ENCODE data around the gene RPL12.
"Not testable (repeated sequence)": the region's sequence is repeated elsewhere in the genome, so short reads cannot be mapped to it uniquely, and the experiment has no call there.

Gene RPL12

DNA sequence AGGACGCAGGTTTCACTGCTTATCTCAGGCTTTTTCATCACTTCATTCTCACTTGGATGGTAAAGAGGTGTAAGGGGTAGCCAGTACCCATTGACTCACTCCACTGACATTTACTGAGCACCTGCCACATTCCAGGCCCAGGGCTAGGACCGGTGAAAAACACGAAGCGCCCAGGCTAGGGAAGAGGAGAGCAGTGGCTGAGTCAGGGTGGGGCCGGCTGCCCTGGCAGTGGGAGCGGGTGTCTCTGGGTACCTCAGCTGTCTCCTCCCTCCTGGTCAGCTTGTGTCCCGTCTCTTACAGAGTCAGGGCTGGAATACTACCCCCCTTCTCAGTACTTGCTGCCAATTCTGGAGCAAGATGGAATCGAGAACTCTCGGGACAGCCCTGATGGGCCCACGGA lies 22.3 kb upstream of the RPL12 start:
- peak in 1 of 10 donors; percentile 46 for DNase-seq
- intact Hi-C loops (cut with DNase I) = no loop called here

DNA sequence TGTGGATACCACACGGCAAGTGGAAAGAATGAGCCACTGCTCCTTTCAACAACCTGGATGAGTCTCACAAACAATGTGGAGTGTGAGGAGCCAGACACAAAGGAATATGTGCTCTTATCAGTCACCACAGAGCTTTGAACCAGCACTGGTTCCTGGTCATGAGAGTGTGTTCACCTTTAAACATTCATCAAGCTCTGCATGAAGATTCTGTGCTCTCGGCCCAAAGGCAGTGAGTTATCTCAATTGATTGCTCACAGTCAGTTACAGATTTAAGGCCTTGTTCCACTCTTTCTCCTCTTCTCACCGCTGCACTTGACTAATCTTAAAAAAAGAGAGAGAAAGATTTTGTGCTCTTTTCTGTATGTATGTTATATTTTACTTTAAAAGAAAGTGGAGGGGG lies 19.5 kb upstream of the RPL12 start:
- DNase-seq = no peak
- intact Hi-C loops (cut with DNase I) = no loop called here

DNA sequence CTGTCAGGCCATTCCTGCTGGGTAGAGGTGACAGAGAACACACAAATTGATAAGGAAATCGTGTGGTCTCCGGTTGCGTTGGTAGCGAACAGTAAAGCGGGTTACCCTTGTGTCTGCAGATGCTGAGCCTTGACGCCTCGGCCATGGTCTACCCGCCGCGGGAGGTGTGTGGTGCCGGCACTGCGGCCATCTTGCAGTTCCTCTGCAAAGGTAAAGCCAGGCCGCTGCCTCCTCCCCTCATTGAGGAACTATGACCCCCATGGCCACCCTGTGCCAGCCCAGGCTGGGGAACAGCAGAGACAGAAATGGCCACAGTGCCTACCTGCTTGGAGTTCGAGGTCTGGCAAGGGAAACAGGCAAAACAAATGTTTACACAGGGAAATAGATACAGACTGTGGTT lies 16.4 kb upstream of the RPL12 start:
- intact Hi-C loops (cut with DNase I) = no loop called here
- no peak for DNase-seq

DNA sequence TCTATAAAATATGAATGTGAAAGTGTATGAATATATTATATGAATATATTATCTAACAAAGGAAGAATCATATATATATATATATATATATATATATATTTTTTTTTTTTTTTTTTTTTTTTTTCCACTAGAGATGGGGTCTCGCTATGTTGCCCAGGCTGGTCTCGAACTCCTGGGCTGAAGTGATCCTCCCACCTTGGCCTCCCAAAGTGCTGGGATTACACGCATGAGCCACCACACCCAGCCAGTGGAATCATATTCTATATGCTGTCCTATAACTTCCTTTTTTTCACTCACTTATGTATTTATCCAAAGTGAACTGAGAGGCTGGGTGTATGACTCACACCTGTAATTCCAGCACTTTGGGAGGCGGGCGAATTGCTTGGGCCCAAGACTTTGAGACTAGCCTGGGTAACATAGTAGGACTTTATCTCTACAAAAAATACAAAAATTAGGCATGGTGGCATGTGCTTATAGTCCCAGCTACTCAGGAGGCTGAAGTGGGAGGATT lies 15.3 kb upstream of the RPL12 start:
- intact Hi-C loops (cut with DNase I); DNase-seq: not testable (repeated sequence)

DNA sequence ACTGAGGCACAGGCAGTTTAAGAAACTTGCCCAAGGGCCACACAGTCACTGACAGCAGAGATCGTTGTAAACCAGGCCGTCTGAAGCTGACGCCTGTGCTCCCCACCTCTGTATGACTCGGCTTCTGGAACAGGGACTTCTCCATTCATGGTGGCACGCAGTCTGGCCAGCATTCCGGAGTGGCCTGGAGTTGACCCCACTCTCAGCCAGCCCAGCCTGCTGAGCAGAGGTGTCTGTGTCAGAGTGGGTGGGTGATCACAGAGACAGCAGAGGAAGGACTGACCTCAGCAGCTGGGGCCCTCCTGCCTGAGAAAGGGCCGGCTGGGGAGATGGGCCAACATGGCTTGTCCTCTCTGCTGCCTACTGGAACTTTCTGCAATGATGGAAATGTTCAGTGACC lies 12.7 kb upstream of the RPL12 start:
- DNase-seq = no peak
- intact Hi-C loops (cut with DNase I) = no loop called here

DNA sequence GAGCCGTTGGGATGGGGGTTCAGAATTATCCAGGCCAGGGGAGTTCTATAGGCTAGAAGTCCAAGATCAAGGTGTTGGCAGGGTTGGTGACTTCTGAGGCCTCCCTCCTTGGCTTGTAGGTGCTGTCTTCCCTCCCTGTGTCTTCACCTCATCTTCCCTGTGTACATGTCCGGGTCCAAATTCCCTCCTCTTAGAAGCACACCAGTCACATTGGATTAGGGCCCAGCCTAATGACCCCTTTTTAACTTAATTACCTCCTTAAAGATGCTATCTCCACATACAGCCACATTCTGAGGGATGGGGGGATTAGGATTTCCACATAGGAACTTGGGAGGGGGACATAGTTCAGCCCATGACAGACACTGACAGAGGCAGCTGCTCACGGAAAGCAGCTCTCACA lies 12.2 kb upstream of the RPL12 start:
- DNase-seq = no peak
- intact Hi-C loops (cut with DNase I) = no loop called here

DNA sequence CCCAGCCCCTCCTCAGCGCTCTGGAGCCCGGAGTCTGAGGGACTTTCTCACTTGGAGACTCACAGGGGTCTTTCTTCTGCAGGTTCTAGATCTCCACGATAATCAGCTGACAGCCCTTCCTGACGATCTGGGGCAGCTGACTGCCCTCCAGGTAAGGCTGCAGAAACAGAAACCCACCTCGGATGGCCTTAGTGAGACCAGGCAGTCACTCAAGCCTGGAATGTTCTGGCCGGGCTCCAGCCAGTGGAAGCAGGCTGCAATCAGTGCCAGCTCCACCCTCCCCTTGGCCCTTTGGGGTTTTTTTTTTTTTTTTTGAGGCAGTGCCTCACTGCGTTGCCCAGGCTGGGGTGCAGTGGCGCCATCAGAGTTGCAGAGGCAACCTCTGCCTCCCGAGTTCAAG lies 7.7 kb upstream of the RPL12 start:
- intact Hi-C loops (cut with DNase I) = no loop called here

DNA sequence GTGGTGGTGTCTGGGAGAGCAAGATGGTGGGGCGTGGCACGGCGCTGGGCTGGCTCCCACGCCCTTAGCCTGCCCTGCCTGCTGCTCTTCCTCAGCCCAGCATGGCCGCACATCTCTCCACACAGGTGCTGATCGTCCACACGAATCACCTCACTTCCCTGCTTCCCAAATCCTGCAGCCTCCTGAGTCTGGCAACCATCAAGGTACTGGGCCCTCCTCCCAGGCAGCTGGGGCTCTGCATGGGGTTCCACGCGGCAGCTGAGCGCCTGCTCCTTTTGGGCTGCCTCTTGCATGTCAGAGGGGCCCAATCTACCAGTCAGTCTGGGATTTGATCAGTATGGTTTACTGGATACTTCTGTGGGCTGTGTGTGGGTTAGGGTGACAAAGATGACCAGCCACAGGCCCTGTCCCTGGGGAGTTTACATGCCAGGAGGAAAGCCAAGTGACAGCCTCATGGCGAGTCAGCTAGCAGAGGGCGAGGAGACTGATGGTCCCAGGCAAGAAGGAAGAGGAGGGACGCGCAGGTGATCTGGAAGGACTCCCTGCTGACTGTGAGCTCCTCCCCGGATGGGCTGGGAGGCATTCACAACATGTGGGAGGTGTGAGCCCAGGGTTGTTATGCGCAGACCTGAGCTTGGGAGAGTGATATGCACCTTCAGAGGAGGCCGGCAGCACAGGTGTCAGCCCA lies 6.1 kb upstream of the RPL12 start:
- DNase-seq = peak in 1 of 10 donors; percentile 42
- intact Hi-C loops (cut with DNase I) = no loop called here

More for the DNA sequence above, 7.7 kb upstream of the RPL12 start:
- DNase-seq = peak in 1 of 10 donors; percentile 66

DNA sequence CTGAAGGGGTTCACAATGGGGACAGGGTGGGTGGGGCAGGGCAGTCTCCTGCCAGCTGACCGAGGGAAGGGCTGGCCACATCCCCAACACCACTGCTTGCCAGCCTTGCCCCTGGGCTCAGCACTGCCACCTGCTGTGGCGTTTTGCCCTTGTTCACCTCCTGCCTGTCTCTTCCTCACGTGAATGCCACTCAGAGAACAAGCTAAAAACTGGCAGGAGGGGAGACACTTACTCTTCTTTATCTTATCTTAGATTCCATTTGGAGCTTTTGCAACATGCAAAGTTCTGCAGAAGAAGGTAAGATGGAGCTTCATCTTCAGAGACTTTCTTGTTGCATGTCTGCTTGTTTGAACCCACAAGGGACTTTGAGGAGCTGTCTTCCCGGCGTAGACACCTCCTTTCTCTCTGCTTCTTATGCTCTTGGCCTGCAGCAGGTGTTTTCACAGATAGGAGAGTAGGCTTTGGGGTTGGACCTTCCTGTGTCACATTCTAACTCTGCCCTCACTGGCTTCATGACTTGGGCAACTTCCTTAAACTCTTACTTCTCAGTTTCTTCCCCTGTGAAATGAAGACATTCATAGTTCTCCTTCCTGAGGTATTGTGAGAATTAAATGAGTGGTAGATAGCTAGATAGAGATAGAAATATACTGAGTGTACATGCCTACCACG lies 4.3 kb upstream of the RPL12 start:
- peak in 3 of 10 donors; percentile 22 to 87 (median 86) for DNase-seq
- intact Hi-C loops (cut with DNase I) = no loop called here

DNA sequence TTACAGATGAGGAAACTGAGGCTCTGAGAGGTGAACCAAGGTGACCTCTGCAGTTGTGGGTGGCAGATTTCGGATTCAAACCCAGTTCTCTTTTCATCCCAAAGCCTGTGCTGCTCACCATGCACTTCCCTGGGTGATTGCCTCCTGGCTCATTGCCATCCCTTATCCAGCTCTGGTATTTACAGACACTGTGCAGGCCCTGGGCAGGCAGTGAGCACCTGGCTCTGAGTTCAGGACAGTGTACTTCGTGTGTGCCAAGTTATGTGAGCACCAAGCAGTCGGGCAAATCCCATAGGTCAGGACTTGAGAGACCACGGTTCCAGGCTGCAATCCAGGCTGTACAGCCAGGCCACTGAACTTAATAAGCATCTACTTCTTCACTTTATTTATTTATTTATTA lies 1.5 kb upstream of the RPL12 start:
- DNase-seq = peak in 2 of 10 donors; percentile 49 to 77
- intact Hi-C loops (cut with DNase I) = no loop called here

DNA sequence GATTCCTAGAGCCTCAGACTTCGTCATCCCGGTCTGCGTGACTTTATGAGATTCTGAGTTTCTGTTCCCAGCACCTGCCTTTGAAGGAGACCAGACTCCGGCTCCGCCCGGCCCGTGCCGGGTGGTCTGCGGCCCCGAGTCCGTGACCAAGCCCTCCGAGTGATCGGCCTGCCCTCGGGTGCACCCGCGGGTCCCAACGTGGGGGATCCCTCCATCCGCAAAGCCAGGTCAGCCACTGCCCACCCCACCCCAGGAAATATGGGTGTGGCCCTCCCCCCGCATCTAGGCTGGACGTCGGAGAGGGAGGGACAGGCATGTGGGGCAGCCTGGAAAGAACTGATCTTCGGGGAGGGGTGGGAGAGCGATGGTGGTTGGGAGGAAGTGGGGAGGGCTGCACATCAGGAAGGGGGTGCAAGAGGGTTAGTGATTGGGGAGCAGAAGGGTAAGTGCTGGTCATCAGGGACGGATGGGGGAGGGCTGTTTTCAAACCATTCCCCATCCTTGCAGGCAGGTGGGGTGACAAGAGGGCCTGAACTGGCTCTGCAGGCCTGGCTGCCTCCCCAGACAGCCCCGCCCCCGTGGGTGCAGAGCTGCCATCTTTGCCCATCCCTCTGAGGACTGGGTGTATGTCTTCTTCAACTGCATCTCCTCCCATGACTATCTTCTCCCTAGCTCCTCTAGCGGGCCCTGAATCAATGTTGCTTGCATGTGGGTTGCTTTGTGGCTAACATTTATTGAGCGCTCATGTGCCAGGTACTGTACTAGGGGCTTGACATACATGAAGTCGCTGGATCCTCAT lies 851 bp upstream of the RPL12 start:
- peak in 8 of 10 donors; percentile 24 to 91 (median 42) for DNase-seq
- intact Hi-C loops (cut with DNase I) = no loop called here

DNA sequence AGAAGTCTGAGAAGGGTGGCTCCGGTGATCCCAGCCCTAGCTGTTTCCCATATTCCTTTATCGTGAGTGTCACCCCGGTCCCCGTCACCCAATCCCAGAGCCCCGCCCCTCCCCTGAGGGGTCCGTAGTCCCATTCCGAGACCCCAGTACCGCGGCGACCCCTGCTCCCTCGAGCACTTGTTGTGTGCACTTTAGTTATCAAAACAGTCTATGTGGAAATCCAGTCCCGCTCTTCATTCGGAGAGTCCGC lies 327 bp upstream of the RPL12 start:
- intact Hi-C loops (cut with DNase I) = no loop called here
- DNase-seq = no peak

DNA sequence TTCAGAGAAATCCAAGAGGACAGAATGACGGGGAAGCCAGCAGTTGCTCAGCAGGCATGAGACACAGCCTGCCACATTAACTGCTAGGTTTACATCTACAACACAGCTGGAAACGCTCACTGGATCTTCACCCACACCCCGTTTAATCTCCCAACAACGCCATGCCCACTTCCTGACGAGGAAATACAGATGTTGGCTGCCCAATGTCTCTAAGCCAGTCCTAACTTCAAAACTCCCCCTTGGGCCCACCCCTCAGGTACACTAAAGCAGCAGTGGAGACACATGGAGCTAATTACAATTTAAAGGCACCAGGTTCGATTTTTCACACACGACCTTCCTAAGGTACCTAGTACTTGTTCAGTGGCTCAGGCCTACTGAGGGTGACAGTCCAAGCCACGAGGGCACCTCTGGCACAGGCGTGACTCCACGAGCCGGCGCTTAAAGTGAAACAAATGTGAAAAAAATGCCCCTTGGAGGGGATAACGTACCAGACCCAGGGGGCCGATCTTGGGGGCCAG lies 904 bp downstream of the RPL12 start:
- intact Hi-C loops (cut with DNase I) = loop anchor here (1.0 kb wide), 1 partner anchor 26 kb away; the partner anchor contains the start of gene ZNF79
- peak in 2 of 10 donors; percentile 20 to 42 for DNase-seq

DNA sequence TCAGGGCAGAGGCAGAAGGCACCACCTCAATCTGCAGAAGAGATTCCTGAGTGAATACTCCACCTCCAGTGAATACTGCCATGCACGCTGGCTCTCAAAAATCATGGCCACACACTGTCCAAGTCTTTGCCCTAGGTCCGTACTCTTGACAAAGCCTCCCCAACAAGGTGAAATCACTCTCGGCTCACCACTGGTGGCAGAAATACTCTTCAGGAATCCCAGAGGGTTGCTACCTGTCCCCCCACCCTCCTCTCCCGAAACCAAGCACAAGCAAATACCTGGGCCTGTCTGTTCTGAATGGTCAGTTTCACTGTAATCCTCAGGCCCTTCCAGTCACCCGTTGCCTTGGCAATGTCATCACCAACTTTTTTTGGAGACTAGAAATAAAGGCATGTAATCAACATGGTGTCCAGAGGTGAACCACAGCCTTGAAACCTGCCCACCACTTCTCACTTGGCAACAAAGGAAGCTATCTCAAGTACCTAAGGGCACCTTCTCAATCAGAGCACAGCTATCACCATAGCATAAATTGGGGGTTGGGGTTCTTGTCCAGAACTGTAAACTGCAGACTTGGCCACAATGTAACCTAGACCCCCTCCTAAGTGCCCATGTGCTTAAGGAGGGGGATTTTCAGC lies 1.8 kb downstream of the RPL12 start:
- intact Hi-C loops (cut with DNase I) = no loop called here
- DNase-seq = peak in 2 of 10 donors; percentile 4 to 8

DNA sequence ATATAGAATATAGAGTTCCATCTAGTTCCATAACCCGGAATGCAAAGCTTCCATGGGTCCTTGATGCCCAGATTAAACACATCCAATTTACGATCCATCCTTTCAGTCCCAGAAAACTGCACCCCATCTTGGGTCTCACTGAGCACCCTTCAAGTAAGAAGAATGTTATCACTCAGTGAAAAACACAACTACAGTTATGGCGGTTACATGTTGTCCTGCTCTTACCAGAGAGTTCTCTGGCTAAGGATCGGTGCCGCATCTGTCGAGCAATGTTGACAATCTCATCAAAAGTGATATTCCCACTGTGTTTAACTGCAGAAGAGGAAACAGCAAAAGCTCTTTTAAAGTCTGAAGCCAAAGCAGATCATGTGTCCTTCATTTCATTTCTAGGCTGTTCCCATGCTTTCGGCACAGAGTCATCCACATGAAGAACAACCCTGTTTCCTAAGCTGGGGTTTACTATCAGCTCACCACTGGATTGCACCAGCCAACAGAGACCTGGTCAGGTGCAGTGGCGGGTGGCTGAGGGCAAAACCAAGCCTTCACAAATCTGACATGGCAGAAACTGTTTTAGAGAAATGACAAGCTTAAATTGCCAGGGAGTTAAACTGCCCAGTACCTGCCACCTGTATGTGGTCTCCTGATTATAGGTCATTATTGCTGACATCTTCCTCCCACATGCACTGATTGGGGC lies 2.9 kb downstream of the RPL12 start:
- intact Hi-C loops (cut with DNase I) = no loop called here
- DNase-seq = peak in 2 of 10 donors; percentile 43 to 68

DNA sequence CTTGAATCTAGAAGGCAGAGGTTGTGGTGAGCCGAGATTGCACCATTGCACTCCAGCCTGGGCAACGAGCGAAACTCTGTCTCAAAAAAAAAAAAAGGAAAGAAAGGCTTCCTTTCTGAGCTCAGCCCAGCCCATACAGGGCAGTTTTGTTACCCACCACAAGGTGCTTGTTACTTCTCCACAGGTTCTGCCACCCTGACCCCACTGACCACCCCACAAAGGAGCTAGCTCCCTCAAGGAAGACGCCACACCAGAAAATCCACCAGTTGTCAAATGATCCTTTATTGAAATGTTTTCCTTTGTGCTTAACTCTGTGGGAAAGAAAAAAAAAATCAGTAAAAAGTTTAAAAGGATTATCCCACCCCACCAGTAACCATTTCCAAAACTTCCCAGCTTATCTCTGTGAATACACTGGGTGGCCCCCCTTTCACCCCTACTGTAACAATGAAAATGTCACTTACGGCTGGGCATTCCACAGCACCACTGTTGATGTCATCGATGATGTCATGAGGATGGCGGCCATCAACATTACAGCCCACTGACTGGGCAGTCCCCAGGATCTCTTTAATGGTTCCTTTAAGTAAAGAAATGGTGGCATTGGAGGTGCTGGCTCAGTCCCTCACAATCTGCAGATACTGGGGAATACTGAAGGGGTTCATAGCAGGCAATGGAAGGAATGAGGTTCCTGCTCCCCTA lies 3.6 kb downstream of the RPL12 start:
- DNase-seq = peak in 2 of 10 donors; percentile 22 to 29
- intact Hi-C loops (cut with DNase I) = no loop called here

DNA sequence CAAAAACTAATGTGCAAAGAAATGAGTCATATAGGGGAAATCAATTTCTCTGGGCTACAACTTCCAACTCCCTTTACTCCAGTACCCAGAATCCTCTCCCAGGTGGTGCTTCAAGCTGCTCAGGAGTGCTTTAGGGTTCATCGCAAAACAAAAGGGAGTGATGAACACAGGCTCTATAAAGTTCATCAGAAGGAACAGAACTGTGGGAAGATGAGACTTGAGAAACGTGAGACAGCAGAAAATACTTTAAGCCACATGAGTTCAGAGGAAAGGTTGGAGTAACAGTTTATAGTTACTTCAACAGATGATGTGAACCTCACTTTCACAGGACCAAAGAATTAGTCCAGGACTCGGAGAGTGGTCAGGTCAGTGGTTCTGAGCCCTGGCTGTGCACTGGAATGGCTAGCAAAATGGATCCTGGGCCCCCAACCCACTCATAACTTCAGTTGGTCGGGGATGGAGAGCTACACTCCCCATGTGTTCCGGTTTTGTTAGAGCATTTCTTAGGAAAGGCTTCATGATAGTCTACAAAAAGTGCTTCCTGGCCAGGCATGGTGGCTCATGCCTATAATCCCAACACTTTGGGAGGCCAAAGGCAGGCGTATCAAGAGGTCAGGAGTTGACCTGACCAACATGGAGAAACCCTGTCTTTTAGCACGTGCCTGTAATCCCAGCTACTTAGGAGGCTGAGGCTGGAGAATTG lies 4.3 kb downstream of the RPL12 start:
- DNase-seq = peak in 2 of 10 donors; percentile 11 to 17
- intact Hi-C loops (cut with DNase I) = no loop called here

DNA sequence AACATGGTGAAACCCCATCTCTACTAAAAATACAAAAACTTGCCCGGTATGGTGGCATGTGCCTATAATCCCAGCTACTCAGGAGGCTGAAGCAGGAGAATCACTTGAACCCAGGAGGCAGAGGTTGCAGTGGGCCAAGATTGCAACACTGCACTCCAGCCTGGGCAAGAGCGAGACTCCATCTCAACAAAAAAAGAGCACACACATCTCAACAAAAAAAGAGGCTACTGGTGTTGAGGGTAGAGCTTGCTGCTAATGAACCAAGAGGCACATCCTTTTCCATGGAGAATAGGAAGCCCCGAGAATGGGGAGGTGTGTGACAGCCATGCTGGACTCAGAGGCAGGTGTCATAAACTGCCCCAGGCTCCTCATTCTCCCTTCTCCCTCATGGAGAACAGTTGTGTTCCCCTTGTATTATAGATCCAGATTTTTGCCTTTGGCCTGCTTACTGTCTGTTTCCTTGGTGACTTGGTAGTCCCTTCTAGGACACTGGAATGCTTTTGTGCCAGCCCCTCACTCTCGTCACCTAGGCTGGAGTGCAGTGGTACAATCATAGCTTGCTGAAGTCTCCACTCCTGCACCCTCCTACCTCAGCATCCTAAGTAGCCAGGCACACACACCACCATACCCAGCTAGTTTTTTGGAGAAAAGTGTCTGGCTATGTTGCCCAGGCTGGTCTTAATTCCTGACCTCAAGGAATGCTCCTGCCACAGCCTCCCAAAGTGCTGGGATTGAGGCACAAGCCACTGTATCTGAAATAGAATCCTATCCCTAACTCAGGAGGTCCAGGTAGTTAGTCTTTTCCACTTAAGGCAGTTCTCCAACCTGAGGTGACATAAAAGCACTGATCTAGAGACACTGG lies 5.1 kb downstream of the RPL12 start:
- DNase-seq = peak in 2 of 10 donors; percentile 3 to 18
- intact Hi-C loops (cut with DNase I) = no loop called here
